DMS 273 treated with DMSO at 0.1 percent for 48 hours (cell line): ENCODE results near the gene WBP4.

Experiments used
- DNase-seq: peaks from one replicate; lab custom pipeline; 2025; lab: John Stamatoyannopoulos, UW

Gene WBP4

DNA sequence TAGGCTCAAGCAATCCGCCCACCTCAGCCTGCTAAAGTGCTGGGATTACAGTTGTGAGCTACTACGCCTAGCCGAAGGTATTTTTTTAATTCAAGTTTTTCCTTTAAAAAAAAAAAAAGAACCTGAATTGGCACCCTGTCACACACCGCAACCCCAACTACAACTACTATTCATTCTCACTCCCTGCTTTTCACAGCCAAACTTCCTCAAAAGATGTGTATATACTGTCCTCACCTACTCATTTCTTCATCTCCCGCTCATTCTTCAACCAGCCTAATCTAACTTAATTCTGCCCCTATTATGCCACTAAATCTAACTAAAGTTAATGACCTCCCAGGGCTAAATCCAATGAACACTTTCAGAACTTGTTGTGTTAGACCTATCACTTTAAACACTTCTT is 12.7 kb upstream of the WBP4 start:
- DNase-seq = no peak

DNA sequence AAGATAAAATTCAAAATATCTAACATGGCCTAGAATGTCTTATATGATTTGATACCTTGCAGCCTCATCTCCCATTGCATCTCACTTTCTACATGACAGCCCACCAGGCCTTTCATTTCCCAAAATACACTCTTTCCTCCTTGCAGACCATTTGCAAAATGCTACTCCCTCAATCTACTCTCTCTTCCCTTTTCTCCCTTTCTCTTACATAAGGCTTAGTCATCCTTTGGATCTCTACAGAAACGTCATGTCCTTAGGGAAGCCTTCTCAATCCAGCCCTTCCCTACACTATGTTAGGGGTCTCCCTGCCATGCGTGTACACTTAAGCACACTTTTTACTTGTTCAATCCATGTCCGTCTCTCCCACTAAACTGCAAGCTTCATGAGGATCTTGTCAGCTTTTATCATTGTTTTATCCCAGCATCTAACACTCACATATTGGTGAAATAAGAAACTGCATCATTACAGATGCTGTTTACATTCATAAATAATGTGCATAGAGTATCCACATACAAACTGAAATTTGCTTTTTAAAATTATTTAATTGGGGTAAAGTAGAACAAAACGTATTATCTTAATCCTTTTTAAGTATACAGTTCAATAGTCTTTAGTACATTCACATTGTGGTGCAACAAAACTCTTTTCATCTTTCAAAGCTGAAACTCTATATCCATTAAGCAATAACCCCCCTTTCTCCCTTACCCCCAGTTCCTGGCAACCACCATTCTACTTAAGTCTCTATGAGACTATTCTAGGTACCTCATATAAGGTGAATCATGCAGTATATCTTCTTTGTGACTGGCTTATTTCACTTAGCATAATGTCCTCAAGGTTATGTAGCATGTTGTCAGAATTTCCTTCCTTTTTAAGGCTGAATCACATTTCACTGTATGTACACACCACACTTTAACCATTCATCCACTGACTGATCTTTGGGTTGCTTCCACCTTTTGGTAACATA is 11.5 kb upstream of the WBP4 start:
- DNase-seq = no peak

DNA sequence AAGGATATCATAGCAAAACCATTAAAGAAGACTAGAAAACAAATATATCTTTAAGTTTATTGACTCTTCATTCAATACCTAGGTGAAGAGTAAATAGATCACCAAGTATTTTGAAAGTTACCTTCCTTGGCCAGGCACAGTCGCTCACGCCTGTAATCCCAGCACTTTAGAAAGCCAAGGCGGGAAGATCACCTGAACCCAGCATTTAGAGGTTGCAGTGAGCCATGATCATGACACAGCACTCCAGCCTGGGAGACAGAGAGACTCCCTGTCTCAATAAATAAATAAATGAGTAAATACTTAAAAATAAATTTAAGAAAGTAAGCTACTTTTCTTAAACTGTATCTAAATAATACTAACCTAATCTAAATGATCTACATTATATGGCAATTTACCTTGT is 8.9 kb upstream of the WBP4 start:
- DNase-seq = no peak

DNA sequence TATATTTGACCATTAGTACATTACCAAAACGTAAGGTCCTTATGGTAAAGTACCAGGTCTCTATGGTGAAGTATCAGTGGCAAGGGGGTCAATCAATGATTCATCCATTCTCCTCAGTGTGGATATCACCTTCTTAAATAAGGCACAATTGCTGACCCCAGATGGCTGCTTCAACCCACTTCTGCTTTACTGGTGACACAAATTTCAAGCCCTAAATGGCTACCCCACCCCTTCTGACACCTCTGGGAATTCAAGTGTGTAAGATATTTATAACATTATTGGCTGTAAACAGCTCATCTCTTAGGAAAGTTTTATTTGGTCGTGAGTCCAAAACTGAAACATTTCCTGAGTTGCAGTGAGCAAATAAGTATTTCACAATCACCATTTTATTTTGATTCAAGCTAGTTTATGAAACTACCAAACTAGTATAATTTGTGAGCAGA is 7.9 kb upstream of the WBP4 start:
- no peak for DNase-seq

DNA sequence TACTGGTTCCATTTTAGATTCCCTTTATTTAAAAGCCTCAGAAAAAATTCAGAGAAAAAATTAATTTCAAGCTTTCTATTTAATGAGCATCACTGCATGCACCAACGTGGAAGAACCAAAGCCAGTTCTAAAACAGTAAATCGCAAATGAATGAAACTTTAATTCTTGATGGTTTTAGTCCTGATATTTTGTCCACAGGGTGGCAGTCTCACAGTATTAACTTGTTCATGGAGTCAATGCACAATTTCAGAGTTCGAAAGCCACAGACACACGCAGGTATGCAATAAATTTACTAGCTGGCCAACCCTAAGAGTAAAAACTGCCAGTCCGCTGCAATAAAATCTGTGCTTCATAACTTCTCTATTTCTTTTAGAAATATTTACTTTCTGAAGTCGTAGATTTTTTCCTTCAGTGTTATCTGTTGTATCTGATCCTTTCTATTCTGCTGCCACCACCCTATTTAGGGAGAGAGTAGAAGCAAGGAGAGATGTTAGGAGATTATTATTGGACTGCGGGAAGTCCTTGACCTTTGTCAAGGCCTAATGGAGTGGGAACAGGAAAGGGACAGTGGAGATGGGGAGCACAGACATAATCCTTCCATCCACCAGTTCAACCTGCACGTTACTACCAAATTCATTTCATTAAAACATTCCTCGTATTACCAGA is 7.0 kb upstream of the WBP4 start:
- peak; percentile 15 for DNase-seq

DNA sequence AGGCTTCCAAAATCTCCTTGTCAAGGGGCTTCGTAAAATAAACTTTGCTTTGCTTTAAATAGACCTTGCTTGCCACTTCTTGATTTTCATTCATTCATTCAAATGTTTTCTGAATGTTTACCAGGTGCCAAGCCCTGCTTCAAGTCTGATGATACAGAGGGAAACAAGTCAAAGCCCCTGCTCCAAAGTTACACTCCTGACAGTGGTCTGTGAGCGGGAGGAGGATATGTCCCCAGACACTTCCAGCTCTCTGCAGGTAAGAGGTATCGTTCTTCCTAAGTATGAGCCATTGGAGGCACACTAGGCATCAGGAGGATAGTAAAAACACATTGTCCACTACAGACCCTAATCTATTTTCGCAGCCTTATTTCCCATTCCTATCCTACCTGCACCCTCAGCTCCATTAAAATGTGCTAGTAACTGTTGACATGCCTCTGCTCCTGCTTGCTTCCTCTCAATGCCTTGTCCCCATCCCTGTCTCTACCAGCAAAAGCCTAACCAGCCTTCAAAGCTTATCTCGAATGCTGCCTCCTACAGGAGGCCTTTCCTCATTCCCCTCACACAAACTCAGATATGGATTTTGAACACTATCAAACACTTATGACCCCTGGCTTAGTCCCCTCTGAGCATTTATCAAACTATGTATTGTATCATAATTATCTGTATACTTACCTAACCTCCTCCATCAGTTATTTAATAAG is 6.2 kb upstream of the WBP4 start:
- DNase-seq = no peak

DNA sequence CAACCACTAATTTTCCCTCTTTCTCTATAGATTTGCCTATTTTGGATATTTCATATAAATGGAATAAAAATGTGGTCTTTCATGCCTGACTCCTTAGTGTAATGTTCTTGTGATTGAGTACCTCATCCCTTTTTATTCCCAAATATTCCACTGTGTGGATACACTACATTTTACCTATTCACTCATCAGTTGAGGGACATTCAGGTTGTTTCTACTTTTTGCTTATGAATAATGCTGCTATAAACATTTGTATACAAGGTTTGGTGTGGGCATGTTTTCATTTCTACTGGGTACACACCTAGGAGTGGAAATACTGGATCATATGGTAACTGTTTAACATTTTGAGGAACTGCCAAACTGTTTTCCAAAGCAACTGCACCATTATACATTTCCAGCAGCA is 5.1 kb upstream of the WBP4 start:
- no peak for DNase-seq

DNA sequence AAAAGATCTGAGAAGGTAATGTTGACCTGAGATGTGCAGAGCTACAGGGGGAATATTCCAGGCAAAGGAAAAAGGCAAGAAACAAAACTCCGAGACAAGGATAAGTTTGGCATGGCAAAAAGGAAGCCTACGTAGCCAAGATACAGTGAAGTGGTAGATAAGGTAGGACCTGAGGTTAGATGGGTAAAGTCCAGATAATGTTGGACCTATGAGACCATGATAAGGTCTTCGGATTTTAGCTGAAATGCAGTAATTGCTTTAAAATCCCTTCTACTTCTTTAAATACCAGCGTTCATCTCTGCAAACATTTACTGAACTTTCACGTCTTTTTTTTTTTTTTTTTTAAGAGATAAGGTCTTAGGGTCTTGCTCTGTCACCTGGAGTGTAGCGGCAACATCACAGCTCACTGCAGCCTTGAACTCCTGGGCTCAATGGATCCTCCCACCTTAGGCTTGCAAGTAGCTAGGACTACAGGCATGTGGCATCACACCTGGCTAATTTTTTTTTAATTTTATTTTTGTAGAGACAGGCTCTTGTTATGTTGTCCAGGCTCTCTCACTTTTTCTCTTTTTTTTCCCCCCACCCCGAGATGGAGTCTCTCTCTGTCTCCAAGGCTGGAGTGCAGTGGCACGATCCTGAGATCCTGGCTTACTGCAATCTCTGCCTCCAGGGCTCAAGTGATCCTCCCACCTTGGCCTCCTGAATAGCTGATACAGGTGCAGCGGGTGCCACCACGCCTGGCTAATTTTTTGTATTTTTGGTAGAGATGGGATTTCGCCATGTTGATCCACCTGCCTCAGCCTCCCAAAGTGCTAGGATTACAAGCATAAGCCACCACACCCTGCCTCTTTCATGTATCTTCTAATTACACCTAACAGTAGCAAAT is 4.2 kb upstream of the WBP4 start:
- DNase-seq = no peak

DNA sequence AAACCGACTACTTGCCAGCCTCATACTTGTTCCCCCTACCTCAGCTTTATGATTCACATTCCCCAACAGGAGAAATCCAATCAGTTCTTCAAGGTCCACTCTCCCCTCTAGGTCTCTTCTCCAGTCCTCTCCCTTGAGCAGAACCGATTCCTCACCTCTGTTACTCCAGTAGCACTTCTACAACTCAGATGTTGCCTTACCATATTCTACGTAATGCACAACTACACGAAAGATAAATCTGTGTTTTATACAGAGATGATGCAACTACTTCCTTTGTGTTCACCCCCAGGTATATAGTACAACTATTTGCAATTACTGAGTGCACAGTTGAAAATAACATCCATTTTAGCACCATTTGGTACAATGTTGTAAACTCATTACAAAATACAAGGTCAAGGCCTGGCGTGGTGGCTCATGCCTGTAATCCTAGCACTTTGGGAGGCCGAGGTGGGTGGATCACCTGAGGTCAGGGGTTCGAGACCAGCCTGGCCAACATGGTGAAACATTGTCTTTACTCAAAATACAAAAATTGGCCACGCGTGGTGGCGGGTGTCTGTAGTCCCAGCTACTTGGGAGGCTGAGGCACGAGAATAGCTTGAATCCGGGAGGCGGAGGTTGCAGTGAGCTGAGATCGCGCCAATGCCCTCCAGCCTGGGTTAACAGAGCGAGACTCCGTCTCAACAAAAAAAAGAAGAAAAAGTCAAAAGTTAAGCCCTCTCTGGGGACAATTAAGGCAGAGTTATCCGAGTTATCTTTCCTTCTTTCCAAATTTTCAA is 2.8 kb upstream of the WBP4 start:
- DNase-seq = no peak

DNA sequence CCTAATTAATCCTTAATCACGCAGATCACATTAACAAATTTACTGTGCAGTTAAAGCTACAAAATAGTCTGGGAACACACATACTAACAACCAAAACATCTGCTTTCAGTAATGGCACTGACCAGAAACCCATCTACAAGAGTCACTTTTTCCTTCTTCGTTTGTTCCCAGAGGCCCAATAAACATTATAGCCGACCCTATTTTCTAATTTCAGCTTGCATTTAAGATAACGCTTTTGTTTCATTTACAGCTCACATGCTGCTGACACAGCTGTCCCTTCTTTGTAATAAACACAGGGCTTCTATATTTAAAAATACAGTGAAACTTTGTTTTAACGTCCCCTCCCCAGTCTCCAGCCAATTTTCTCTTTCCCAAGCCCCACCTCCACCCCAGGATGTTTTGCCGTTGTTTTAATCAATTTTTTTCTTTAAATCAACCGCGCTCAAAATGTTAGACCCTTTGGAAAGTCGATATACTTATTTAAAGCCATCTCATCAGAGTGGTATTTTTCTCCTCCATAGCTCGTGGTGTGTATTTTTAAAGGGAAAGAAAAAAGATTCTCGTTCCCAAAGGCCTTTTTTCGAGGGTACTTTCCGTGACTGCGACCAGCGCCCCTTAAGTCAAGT is 1.7 kb upstream of the WBP4 start:
- DNase-seq = peak; percentile 24

DNA sequence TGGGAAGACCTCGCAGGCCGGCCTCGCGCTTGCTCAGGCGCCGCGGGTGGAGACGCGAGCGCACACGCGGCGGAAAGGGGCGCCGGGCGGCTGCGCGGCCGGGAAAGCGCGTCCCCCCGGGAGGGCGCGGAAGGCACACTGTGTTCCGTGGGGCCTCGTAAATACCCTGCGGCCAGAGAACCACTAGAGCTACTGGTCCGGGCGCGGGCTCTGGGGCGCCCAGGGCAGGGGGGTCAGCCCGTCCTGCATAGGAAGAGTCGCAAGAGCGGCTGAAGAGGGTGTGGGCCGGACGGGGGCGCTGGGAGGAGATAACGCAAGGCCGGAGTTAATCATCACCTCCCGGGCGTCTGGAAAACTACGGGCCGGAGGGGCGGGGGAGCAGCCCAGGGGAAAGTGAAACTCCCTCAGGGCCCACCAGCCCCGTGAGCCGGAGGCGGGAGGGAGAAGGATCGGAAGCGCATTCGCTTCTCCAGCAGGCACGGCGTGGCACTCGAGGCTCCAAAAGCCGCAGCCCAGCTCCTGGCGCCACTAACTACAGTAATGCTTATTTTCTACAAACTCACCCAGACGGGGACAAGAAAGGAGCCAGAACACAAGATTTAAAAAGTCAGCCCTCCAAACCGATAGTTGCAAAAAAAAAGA is 1.1 kb upstream of the WBP4 start:
- peak; percentile 75 for DNase-seq

DNA sequence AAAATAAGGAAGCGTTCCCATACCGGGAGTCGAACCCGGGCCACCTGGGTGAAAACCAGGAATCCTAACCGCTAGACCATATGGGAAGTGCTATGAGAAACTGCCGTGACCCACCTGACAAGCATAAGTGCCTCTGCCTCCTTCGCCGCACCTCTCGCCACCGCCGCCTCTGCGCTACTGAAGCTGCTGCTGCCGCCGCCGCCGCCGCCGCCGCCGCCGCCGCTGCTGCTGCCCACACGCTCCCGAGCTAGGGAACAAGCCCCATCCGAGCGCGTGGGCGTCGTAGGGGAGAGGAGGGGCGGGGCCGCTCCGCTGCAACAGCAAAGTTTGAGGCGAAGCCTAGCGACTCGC is 610 bp upstream of the WBP4 start:
- DNase-seq = peak; percentile 50

DNA sequence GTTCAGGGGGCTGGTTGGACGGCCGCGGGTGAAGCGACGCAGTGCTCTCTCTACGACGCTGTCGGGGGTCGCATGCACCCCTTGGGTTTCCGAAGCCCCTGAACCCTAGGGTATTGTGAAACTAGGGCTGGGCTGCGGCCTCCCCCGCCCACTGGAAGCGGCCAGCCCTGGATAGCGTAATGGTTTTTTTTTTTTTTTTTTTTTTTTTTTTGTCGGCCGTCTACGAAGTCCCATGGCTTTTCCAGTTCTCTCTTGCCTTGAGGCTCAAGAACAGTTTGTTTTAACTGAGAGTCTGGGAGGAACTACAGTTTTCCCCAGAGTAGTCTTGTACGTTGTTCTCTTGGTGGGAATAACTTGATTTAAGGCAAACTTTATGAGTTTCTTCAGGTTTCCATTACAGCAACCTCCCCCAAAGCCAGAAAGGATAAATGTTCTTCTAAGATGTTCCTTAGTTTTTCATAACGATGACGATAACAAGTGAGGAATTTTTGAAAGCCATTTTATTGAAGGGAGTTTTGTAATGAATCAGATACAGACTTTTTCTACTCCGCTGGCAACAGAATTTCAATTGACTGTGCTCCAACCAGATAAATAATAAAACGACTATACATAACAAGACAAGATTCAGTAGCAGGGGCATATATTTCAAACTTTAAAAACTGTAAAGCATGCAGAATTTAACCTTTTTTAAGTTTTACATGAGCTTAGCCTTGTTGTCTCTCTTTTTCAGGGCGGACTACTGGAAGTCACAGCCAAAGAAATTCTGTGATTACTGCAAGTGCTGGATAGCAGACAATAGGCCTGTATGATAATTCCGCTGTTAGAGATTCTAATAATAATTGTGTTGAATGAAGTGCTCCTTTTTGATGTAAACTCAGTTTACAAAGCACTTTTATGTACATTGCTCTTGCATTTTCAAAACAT is 867 bp downstream of the WBP4 start:
- no peak for DNase-seq

DNA sequence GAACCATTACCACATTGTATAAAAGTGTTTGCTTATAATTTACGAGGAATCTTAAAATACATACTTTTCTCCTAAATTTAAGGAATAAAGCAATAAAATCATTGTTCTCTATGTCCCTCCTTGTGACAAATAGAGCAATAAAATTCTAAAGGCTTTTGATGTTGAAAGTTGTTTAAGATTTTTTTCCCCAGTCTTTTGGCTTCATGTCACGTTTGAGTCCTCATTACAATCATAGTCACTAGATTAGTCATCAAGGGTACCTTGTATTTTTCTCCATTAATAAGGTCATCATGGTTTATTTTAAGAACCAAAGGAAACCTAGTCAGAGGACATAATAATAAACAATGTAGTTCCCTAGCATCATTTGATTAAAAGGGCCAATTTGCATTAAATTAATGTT is 3.2 kb downstream of the WBP4 start:
- DNase-seq = no peak

DNA sequence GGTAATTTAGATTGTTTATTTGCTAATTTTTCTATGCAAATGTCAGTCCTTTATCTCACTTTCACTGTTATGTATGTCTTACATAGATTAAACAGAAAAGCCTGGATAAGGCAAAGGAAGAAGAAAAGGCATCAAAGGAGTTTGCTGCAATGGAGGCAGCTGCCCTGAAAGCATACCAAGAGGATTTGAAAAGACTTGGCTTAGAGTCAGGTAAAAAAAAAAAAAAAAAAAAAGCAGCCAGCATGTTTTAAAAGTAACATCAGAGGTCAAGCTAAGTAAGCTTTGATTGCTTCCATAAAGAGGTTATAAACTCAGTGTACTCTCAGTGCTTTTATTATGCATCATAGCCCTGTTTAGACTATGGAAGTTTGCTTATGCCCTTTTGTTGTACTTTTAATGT is 3.8 kb downstream of the WBP4 start:
- DNase-seq = no peak

DNA sequence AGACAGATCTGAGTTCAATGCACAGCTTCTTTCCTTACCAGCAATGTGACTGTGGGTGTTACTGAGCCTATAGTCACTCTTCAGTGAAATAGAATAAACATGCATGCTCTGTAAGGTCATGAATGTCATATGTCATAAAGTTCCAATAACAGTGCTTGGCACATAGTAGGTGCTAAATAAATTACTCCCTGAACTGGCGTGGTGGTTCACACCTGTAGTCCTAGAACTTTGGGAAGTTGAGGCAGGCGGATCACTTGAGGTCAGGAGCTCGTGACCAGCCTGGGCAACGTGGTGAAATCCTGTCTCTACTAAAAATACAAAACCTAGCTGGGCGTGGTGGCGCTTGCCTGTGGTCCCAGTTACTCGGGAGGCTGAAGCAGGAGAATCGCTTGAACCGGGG is 13.2 kb downstream of the WBP4 start:
- DNase-seq = no peak

DNA sequence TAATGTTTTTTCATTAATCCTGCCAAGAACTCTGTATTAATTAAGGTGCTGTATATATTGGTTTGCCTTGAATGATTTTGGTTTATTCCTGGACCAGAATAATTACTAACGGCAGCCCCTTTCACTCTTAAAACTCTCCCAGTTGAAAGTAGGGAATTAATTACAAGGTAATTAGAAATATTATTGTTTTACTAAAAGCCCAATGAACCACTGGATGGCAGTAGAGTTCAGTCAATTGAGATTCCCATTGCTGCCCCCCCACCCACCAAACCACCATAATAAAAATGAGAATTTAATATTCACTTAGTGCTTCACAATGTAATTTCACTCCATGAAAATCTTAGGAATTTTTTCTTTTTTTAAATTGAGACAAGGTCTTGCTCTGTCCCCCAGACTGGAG is 13.7 kb downstream of the WBP4 start:
- no peak for DNase-seq

DNA sequence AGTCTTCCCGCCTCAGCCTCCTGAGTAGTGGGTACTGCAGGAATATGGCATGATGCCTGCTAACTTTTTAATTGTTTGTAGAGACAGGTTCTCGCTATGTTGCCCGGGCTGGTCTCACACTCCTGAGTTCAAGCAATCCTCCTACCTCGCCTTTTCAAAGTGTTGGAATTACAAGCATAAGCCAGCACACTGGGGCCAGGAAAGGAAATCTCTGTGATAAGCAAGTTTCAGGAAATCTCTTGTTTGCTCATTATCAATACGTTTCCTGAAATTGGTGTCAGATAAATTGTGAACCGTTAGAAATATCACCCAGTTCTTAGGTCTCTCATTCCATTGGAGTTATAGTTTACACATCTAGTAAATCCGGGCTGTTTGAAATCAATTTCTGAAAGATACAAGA is 14.2 kb downstream of the WBP4 start:
- DNase-seq = no peak

DNA sequence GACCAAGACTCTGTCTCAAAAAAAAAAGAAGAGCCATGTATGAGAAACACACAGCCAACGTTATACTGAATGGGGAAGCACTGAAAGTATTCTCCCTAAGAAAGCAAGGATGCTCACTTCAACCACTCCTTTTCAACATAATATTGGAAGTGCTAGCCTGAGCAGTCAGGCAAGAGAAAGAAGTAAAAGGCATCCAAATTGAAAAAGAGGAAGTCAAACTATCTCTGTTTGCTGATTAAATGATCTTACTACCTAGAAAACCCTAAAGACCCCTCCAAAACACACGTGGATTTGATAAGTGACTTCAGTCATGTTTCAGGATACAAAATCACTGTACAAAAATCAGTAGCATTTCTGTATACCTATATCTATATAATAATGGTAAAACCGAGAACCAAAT is 16.2 kb downstream of the WBP4 start:
- no peak for DNase-seq
